PFSK-1 (cell line): ENCODE results near the gene GIN1.

Experiments used
- POLR2AphosphoS5 ChIP-seq: IDR thresholded peaks from 2 replicates; pipeline ENCODE4 v1.6.1; 2012; ENCODE audit warnings: low read depth, mild to moderate bottlenecking, control low read depth, low read length, moderate library complexity
- SIN3A ChIP-seq: IDR thresholded peaks from 2 replicates; pipeline ENCODE4 v1.6.1; 2012; ENCODE audit warnings: mild to moderate bottlenecking, low read length, moderate library complexity, borderline replicate concordance; ENCODE audit not compliant: insufficient read depth
- TAF1 ChIP-seq: IDR thresholded peaks from 2 replicates; pipeline ENCODE4 v1.6.1; 2012; ENCODE audit warnings: low read length, control low read depth, borderline replicate concordance; ENCODE audit not compliant: insufficient read depth
- TF ChIP-seq, protein P1 (sequence below), 2 experiments: IDR thresholded peaks; 2 replicates each; pipeline versions ENCODE4 v1.6.1 to v1.8.0; 2011 to 2012; ENCODE audit warnings: low read depth in 2 of 2, low read length in 2 of 2, control low read depth in 1 of 2, inconsistent platforms in 1 of 2, mild to moderate bottlenecking in 1 of 2, moderate library complexity in 1 of 2; ENCODE audit not compliant: insufficient read depth in 1 of 2

DNA sequence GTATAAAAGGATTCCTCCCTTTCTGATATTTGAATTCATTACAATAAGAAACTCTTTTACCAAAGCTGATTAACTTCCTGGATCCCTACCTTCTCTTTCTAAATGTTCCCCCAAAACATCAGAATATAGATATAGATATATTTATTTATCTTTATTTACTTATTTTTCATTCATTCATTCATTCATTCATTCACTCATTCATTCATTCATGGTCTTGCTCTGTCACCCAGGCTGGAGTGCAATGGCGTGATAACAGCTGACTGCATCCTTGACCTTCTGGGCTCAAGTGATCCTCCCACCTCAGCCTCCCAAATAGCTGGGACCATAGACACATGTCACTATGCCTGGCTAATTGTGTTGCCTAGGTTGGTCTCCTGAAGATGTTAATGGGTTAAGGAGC lies 30.7 kb downstream of the GIN1 start:
- TF ChIP-seq POLR2AphosphoS5 = no peak
- TF ChIP-seq, protein P1, sequence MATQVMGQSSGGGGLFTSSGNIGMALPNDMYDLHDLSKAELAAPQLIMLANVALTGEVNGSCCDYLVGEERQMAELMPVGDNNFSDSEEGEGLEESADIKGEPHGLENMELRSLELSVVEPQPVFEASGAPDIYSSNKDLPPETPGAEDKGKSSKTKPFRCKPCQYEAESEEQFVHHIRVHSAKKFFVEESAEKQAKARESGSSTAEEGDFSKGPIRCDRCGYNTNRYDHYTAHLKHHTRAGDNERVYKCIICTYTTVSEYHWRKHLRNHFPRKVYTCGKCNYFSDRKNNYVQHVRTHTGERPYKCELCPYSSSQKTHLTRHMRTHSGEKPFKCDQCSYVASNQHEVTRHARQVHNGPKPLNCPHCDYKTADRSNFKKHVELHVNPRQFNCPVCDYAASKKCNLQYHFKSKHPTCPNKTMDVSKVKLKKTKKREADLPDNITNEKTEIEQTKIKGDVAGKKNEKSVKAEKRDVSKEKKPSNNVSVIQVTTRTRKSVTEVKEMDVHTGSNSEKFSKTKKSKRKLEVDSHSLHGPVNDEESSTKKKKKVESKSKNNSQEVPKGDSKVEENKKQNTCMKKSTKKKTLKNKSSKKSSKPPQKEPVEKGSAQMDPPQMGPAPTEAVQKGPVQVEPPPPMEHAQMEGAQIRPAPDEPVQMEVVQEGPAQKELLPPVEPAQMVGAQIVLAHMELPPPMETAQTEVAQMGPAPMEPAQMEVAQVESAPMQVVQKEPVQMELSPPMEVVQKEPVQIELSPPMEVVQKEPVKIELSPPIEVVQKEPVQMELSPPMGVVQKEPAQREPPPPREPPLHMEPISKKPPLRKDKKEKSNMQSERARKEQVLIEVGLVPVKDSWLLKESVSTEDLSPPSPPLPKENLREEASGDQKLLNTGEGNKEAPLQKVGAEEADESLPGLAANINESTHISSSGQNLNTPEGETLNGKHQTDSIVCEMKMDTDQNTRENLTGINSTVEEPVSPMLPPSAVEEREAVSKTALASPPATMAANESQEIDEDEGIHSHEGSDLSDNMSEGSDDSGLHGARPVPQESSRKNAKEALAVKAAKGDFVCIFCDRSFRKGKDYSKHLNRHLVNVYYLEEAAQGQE (IDR thresholded peaks at IDR 0.05; ENCODE audit: insufficient read depth in 1 of 2, low read depth in 2 of 2, low read length in 2 of 2) = no peak
- TF ChIP-seq TAF1 = no peak
- TF ChIP-seq SIN3A = no peak
